PFSK-1 (cell line): ENCODE results near the gene TTL.

ENCODE experiments used
- FOXP2 ChIP-seq: optimal IDR thresholded peaks from 2 replicates; pipeline ENCODE3; 2011; ENCODE audit warnings: borderline replicate concordance, control low read depth, inconsistent platforms; ENCODE audit not compliant: insufficient read depth; ENCODE audit errors: extremely low read length, extremely low read depth
- POLR2AphosphoS5 ChIP-seq: IDR thresholded peaks from 2 replicates; pipeline ENCODE4 v1.6.1; 2012; ENCODE audit warnings: low read depth, mild to moderate bottlenecking, control low read depth, low read length, moderate library complexity
- SIN3A ChIP-seq: IDR thresholded peaks from 2 replicates; pipeline ENCODE4 v1.6.1; 2012; ENCODE audit warnings: mild to moderate bottlenecking, low read length, moderate library complexity, borderline replicate concordance; ENCODE audit not compliant: insufficient read depth
- TAF1 ChIP-seq: IDR thresholded peaks from 2 replicates; pipeline ENCODE4 v1.6.1; 2012; ENCODE audit warnings: low read length, control low read depth, borderline replicate concordance; ENCODE audit not compliant: insufficient read depth
- TF ChIP-seq, protein P1 (sequence below), 2 experiments: IDR thresholded peaks; 2 replicates each; pipeline versions ENCODE4 v1.6.1 to v1.8.0; 2011 to 2012; ENCODE audit warnings: low read depth in 2 of 2, low read length in 2 of 2, control low read depth in 1 of 2, inconsistent platforms in 1 of 2, mild to moderate bottlenecking in 1 of 2, moderate library complexity in 1 of 2; ENCODE audit not compliant: insufficient read depth in 1 of 2

The TTL gene

DNA sequence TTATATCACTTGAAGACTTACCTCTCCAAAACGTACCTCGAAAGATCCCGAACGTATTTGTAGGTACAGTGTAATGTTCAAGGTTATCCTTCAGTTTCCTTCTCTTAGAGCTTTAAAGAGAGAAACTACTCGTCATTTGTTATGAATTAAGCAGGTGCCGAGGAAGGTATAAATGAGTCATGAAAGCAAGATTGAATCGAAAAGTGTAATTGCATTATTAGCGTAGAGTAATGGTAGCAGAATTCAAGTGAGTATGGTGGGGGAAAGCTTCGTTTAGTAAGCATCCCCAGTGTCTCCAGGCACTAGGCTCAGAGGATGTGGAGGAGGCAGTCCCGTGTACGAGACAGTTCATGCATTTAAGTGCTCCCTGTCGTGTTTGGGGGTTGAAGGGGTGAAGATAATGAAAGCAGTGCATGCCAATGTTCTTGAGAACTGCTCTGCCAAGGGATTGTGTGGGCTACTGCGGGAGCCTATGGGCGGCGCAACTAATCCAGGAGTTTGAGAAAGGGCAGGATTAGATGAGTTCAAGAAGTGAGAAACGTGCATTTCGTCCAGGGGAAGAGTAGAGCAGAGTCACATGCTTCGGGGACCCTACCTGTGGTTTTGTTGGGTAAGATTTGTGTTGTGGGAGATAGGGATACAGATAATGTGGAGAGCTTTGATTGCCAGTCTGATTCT, 61.2 kb downstream of the TTL start:
- TF ChIP-seq, protein P1, sequence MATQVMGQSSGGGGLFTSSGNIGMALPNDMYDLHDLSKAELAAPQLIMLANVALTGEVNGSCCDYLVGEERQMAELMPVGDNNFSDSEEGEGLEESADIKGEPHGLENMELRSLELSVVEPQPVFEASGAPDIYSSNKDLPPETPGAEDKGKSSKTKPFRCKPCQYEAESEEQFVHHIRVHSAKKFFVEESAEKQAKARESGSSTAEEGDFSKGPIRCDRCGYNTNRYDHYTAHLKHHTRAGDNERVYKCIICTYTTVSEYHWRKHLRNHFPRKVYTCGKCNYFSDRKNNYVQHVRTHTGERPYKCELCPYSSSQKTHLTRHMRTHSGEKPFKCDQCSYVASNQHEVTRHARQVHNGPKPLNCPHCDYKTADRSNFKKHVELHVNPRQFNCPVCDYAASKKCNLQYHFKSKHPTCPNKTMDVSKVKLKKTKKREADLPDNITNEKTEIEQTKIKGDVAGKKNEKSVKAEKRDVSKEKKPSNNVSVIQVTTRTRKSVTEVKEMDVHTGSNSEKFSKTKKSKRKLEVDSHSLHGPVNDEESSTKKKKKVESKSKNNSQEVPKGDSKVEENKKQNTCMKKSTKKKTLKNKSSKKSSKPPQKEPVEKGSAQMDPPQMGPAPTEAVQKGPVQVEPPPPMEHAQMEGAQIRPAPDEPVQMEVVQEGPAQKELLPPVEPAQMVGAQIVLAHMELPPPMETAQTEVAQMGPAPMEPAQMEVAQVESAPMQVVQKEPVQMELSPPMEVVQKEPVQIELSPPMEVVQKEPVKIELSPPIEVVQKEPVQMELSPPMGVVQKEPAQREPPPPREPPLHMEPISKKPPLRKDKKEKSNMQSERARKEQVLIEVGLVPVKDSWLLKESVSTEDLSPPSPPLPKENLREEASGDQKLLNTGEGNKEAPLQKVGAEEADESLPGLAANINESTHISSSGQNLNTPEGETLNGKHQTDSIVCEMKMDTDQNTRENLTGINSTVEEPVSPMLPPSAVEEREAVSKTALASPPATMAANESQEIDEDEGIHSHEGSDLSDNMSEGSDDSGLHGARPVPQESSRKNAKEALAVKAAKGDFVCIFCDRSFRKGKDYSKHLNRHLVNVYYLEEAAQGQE (IDR thresholded peaks at IDR 0.05; ENCODE audit: insufficient read depth in 1 of 2, low read depth in 2 of 2, low read length in 2 of 2) = no peak
- TF ChIP-seq TAF1 = no peak
- no peak for TF ChIP-seq FOXP2
- TF ChIP-seq POLR2AphosphoS5 = no peak
- no peak for TF ChIP-seq SIN3A

DNA sequence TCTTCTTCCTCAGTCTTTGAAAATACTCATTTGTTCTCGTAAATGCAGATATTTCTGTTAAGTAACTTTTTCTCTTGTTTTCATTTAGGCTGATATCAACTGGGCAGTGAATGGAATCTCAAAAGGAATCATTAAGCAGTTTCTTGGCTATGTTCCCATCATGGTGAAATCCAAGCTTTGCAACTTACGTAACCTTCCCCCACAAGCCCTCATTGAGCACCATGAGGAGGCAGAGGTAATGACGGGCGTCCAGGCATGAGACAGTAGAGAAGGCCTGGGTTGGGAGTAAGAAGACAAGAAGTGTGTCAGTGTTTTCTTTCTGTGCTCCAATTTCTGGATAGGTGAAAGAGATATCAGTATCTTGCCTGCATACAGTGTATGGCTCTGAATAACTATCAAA, 65.4 kb downstream of the TTL start:
- TF ChIP-seq TAF1 (no peak), POLR2AphosphoS5 (no peak), FOXP2 (no peak), SIN3A (no peak)
- TF ChIP-seq, protein P1 (IDR thresholded peaks at IDR 0.05; ENCODE audit: insufficient read depth in 1 of 2, low read depth in 2 of 2, low read length in 2 of 2) = no peak

DNA sequence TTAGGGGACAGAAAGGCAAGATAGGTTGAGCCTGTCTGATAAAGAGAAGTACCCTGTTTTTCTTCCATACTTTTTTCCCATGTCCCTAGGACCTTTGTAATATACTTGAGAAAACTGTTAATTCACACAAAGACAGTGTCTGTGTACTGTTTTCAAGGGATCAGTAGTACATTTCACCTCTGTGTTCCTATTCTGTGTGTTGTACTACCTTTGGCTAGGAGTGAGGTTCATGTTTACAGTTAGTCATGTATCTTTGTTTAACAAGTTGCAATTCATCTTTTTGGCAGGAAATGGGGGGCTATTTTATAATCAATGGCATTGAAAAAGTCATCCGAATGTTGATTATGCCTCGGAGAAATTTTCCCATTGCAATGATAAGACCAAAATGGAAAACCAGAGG, 67.0 kb downstream of the TTL start:
- no peak for TF ChIP-seq FOXP2
- no peak for TF ChIP-seq SIN3A
- TF ChIP-seq, protein P1 (IDR thresholded peaks at IDR 0.05; ENCODE audit: insufficient read depth in 1 of 2, low read depth in 2 of 2, low read length in 2 of 2) = no peak
- TF ChIP-seq TAF1 = no peak

DNA sequence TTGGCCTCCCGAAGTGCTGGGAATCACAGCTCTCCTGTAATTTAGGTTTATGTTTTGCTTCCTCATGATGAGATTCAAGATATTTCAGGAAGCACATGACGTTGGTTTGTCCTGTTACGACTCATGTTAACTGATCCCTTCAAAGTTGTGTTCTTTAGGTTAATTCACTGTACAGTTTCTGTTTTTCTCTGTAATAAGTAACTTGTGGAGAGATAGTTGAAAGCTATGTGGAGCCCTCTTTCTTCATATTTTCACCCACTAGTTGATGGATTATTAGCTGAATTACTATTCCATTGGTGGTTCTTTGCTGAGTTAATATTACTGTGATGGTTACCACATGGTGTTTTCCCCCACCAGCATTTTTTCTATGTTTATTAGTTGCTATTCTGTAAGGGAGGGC, 84.1 kb downstream of the TTL start:
- TF ChIP-seq, protein P1 (IDR thresholded peaks at IDR 0.05; ENCODE audit: insufficient read depth in 1 of 2, low read depth in 2 of 2, low read length in 2 of 2) = no peak
- no peak for TF ChIP-seq FOXP2
- TF ChIP-seq POLR2AphosphoS5 = no peak
- TF ChIP-seq TAF1 = no peak
- TF ChIP-seq SIN3A = no peak

DNA sequence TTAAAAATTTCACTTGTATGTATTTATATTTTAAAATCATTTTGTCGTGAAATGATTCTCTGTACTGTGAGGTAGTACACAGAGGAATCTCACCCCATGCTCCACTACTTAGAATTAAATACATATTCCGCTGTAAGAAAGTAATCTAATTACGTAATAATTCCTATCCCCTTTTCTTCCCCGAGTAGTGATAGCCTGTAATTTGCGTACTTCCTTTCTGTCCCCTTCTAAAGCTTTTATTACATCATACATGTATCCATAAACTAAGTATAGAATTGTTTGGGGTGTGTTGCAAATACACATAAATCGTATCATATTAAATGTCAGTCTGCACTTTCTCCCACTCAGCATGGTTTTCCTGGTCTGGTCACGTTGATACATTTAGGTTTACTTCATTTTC, 90.0 kb downstream of the TTL start:
- TF ChIP-seq FOXP2 = no peak
